ENCODE results near the gene REEP3. TPM values are rescaled to one million over a fixed set of nuclear protein-coding genes. Genes with fewer than 3 reads are reported as not detected.

REEP3 gene
- total RNA-seq, 2 donors from 2014 or later, result 30.7 to 33.0 TPM

DNA sequence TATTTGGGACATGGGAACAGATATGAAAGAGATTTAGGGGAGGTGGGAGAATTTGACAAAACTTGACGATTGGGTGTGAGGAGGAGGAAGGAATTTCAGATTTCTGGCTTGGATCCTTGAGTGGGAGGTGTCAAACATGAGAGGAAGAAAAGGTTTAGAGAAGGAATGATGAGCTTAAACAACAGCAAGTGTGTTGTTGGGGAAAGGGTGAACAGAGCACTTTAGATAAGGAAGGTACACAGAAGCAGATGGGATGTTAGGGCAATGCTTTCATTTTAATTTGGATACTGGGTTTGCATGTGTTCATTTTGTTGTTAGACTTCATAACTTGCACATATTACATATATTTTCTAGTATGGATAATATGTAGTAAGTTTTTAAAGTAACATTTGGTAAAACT lies 23.2 kb downstream of the REEP3 start:
- no peak overlapping the region for H3K27ac ChIP-seq (ENCODE audit: low read depth, low read length)
- peaks cover 10% of the 10 kb centered on the region for H3K4me1 Mint-ChIP-seq
- peaks cover 6% of the 10 kb centered on the region for H3K36me3 ChIP-seq (ENCODE audit: control insufficient read depth, insufficient read depth, low read length)
- peaks cover 3% of the 10 kb centered on the region for H3K4me1 ChIP-seq (ENCODE audit: control insufficient read depth, insufficient read depth, low read length)
- H3K27me3 ChIP-seq (ENCODE audit: control insufficient read depth, insufficient read depth, low read length, poor library complexity, severe bottlenecking), result no peaks in the 10 kb centered on the region
- H3K27me3 Mint-ChIP-seq (ENCODE audit: insufficient read depth), result no peaks in the 10 kb centered on the region
- no peak for TF ChIP-seq CTCF (conservative IDR thresholded peaks at IDR 0.05)
- no peak overlapping the region for H3K27ac Mint-ChIP-seq
- WGBS, 2 experiments (ENCODE audit: insufficient coverage in 1 of 2, insufficient read length in 1 of 2), result 67 to 68% methylated on average over 1 of the region's 1 CpG
- no peak for DNase-seq
- H3K9ac ChIP-seq (ENCODE audit: extremely low read depth, low read length, poor library complexity, severe bottlenecking), result no peak overlapping the region
- H3K4me3 ChIP-seq (ENCODE audit: low read length), result no peak overlapping the region
- H3K4me3 Mint-ChIP-seq, result no peak overlapping the region
- H3K9me3 Mint-ChIP-seq, result no peaks in the 10 kb centered on the region
- H3K36me3 Mint-ChIP-seq (ENCODE audit: low read depth), result peaks cover 13% of the 10 kb centered on the region
- no peaks in the 10 kb centered on the region for H3K9me3 ChIP-seq (ENCODE audit: control insufficient read depth, low read length)

DNA sequence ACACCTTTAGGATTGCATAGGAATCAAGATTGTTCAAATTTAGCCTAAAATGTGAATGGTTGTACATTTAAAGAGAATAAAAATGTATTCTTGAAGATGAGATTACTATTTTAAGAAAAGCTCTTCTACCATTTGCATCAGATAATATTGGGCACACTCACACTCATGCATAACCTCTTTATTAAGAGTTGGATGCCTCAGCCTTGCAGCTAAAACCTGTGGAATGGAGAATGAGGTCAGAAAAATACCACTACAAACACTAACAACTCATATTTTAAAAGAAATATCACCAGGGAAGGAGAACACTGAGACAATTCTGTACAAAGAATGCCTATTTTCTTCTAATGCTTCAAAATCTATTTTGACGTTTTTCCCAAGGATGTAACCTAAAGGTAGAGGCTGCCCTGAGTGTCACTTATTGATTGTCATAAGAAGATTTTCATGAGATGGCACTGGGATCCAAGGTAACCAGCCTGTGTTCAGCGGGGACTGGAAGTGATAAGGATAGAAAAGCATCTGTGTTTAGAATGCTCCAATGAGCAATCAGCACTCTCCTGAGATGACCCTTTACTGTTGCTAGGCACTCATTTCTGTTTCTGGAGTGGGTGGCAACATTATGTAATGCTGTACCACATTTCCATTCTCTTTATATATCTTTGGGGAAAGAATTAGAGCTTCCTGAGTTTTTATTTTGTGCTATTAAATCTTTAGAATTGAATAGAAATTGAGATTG lies 26.6 kb downstream of the REEP3 start:
- H3K9me3 ChIP-seq (ENCODE audit: control insufficient read depth, low read length), result no peaks in the 10 kb centered on the region
- H3K27ac ChIP-seq (ENCODE audit: low read depth, low read length), result no peak overlapping the region
- DNase-seq, result no peak
- no peak overlapping the region for H3K4me3 ChIP-seq (ENCODE audit: low read length)
- no peak overlapping the region for H3K9ac ChIP-seq (ENCODE audit: extremely low read depth, low read length, poor library complexity, severe bottlenecking)
- H3K27me3 Mint-ChIP-seq (ENCODE audit: insufficient read depth), result no peaks in the 10 kb centered on the region
- peaks cover 13% of the 10 kb centered on the region for H3K36me3 Mint-ChIP-seq (ENCODE audit: low read depth)
- H3K27ac Mint-ChIP-seq, result no peak overlapping the region
- peaks cover 6% of the 10 kb centered on the region for H3K36me3 ChIP-seq (ENCODE audit: control insufficient read depth, insufficient read depth, low read length)
- H3K4me1 Mint-ChIP-seq, result peaks cover 10% of the 10 kb centered on the region
- 95 to 100% methylated on average over 1 to 2 of the region's 2 CpGs for WGBS, 2 experiments (ENCODE audit: insufficient coverage in 1 of 2, insufficient read length in 1 of 2)
- no peaks in the 10 kb centered on the region for H3K9me3 Mint-ChIP-seq
- no peaks in the 10 kb centered on the region for H3K27me3 ChIP-seq (ENCODE audit: control insufficient read depth, insufficient read depth, low read length, poor library complexity, severe bottlenecking)
- H3K4me1 ChIP-seq (ENCODE audit: control insufficient read depth, insufficient read depth, low read length), result peaks cover 3% of the 10 kb centered on the region
- no peak overlapping the region for H3K4me3 Mint-ChIP-seq
- no peak for TF ChIP-seq CTCF (conservative IDR thresholded peaks at IDR 0.05)

- H3K4me1 Mint-ChIP-seq, result peaks cover 6% of the 10 kb centered on the region
- Histone ChIP-seq H3K4me3 (ENCODE audit: low read length) (no peak overlapping the region), H3K27ac (ENCODE audit: low read depth, low read length) (no peak overlapping the region), H3K27me3 (ENCODE audit: control insufficient read depth, insufficient read depth, low read length, poor library complexity, severe bottlenecking) (no peaks in the 10 kb centered on the region), H3K9me3 (ENCODE audit: control insufficient read depth, low read length) (no peaks in the 10 kb centered on the region), H3K9ac (ENCODE audit: extremely low read depth, low read length, poor library complexity, severe bottlenecking) (no peak overlapping the region), H3K4me1 (ENCODE audit: control insufficient read depth, insufficient read depth, low read length) (peaks cover 3% of the 10 kb centered on the region), H3K36me3 (ENCODE audit: control insufficient read depth, insufficient read depth, low read length) (peaks cover 6% of the 10 kb centered on the region)
- H3K9me3 Mint-ChIP-seq, result no peaks in the 10 kb centered on the region
- no peaks in the 10 kb centered on the region for H3K27me3 Mint-ChIP-seq (ENCODE audit: insufficient read depth)
- DNase-seq, result no peak
- TF ChIP-seq CTCF (conservative IDR thresholded peaks at IDR 0.05), result no peak
- peaks cover 16% of the 10 kb centered on the region for H3K36me3 Mint-ChIP-seq (ENCODE audit: low read depth)
- no peak overlapping the region for H3K4me3 Mint-ChIP-seq
- no peak overlapping the region for H3K27ac Mint-ChIP-seq
These were observed 27.7 kb downstream of the REEP3 start for GRCh38 chr10:63548860-63549259.
